ENCODE measurements around the gene OR6C74.

Gene OR6C74

DNA sequence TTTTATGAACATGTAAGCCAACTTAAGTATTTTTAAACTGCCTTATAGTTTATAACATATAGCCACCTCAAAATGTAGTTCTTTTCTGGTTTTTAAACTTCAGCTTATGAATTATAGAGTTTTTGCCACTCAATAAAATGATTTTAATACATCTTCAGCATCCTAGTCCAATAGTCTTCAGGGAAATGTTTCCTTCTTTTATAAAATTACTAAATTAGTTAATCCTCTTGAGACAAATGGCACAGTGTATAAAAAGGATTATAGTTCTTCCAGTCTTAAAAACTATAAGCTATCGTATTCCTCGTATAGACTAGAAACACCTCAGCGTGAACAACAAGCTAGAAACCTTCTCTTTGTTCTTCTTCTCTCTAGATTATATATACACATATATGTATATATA is at the start of gene OR6C74:
Gene OR6C74 (plus strand): TSS at position 301 of the 400 bp plus-strand sequence. CDS start 2,679 bp downstream, outside the sequence.
- no peak for DNase-seq

DNA sequence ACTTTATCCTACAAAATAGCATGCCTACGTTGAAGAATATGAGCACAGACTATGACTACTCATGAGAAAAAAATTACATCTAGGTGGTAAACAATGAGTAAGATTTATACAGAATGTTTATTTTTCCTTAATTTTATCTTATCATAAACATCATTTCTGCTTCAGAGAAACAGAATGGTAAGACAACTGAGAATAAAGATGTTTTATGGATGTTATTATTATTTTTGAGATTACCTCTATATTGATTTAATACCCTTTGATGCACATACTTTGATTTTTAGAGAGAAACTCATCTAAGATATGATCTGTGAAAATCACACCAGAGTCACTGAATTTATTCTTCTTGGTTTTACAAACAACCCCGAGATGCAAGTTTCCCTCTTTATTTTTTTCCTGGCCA is 23.7 kb upstream of the OR6C74 start, which contains the start of gene OR10A7:
Gene OR10A7 (plus strand): TSS at position 301 of the 400 bp plus-strand sequence. CDS start 0 bp downstream, at position 301.
- DNase-seq, result no peak

DNA sequence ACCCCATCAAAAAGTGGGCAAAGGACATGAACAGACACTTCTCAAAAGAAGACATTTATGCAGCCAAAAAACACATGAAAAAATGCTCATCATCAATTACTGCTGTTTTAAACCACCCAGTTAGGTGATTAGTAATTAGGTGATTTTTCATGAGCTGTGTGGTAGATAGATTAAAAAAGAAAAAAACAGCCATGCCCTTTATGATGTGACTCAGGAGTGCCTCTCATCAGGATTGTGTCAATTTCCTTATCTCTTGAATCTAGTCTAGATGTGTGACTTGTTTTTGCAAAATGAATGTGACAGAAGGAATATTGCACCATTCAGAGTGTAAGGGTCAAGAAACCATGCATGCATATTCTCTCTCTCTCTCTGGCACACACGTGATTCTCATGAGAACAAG is 17.9 kb upstream of the OR6C74 start:
- no peak for DNase-seq

DNA sequence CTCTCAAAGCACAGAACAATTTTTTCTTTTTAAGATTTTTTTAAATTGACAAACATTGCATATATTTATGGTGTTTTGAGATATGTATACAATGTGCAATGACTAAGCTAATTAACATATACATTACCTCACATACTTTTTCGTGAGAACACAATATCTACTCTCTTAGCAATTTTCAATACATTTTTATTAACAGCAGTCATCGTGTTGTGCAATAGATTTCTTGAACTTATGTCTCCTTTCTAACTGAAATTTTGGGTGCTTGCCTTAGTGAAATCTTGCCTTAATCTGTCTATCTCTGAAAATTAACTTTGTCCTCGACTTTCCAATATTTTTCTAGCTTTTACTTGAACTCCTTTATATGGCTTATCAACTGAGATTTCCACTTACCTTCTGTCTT is 16.8 kb upstream of the OR6C74 start:
- DNase-seq, result peak; percentile 23

DNA sequence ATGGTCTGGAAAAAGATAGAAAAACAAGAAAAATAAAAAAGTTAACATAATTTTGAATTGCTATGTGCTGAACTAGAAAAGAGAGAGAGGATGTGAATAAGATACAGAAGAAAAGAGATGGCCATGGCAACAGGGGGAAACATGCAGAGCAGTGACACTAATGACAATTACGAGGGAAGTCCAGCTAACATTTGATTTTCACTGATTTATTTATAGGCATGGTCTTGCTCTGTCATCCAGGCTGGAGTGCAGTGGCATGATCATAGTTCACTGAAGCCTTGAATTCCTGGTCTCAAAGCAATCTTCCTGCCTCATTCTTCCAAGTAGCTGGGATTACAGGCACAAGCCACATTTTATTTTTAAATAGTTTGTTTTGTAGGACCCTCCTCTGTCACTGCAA is 1.8 kb downstream of the OR6C74 start:
- no peak for DNase-seq

DNA sequence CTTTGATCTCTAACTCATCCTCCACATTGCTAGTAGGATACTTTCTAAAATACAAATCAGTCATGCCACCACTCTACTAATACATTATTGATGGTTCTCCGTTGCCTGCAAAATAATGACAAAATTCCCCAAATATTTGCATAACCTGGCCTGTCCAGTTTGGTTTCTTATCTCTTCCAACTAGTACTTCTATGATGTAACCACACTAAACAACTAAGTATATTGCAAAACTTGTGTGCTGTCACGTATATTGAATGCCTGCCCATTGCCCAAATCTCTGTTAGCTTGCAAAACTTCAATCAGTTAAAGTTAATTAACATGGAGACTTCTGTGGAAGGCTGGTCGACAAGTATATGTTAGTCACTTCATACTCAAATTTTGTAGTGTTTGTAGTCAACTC is 6.5 kb downstream of the OR6C74 start:
- DNase-seq, result no peak

DNA sequence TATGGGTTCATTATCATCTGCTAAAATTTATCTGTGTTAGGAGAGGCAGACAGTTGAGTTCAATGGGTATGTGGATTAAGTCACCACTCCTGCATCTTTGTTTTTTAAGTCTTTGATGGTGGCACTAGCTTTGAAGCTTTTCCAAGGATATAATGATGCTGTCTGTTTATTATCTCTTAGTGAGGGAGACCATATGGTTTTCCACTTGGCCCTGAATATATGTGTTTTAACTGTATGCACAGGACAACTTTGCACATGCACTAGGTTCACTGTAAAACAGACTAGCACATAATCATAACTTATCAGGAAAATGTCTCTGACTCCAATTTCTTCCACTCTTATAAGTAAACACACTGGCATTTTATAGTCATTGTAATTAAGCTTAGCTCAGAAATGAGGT is 8.9 kb downstream of the OR6C74 start:
- no peak for DNase-seq

DNA sequence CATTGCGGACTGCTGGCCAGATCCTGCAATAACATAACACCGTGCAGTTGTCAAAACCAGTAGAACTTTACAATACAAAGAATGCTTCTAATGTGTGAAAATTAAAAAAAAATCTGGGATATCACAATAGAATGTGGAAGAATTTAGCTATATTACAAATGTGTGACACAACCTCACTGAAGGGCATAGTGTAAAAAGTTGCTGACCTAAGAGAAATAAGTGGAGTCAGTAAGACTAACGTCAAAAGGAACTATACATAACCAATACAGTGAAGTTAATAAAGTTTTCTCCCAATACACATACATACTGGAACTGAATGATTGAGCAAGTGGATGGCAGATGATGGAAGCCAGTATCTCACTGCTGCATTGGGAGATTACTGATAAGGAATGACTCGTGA is 12.4 kb downstream of the OR6C74 start:
- DNase-seq, result no peak

DNA sequence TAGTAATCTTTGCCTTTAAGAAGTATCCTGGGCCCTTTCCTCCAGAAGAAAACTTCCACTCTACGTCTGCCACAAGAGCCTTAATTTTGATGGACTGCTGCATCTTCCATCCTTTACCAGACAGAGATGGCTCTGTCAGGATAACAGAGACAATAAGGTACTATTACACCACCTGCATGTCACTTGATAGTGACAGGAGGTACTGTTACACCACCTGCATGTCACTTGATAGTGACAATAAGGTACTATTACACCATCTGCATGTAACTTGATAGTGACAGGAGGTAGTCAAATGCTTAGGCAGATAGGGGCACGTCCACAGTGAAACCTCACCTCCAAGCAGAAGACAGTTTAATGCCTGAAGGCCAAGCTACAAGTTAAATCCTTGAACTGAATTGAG is 13.9 kb downstream of the OR6C74 start:
- DNase-seq, result no peak

DNA sequence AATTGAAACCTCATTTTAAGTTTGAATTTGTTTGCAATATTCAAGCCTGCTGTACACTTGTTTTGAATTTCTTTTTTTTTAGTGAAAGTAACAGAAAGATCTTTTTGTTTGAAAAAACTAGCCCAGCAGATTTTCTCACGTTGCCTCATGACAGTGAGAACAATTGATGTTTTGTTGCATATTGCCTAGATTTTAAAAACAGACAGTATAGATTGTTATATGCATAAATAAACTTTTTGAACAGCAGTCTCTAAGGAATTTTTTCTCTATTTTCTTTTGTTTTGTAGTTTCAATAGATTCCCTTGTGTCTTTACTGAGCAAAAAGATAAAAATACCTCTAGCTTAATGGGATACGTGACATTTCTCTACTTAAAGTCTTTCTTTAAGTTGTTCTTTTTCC is 36.6 kb downstream of the OR6C74 start:
- no peak for DNase-seq

DNA sequence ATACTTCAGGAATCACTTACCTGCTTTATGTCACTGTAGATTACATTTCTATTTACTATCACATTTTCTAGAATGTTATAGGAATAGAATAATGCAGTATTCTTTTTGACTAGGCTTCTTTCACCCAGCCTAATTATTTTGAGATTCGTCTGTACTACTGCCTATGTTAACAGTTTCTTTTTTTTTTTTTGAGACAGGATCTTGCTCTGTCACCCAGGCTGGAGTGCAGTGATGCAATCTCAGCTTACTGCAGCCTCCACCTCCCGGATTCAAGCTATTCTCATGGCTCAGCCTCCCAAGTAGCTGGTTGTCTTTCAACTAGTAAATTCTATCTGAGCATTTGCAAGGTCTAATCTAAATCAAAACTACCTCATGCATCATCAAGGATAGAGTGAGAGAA is 45.6 kb downstream of the OR6C74 start:
- no peak for DNase-seq
